GM19328 (cell line): ENCODE measurements around the gene ZFPM1.

ENCODE experiments used
- ATAC-seq: cut with Tn5 transposase; IDR thresholded peaks from one replicate; pipeline ENCODE4 v1.9.1; 2021; ENCODE audit warnings: mild to moderate bottlenecking, moderate library complexity; ENCODE audit not compliant: unreplicated experiment

ZFPM1 gene

DNA sequence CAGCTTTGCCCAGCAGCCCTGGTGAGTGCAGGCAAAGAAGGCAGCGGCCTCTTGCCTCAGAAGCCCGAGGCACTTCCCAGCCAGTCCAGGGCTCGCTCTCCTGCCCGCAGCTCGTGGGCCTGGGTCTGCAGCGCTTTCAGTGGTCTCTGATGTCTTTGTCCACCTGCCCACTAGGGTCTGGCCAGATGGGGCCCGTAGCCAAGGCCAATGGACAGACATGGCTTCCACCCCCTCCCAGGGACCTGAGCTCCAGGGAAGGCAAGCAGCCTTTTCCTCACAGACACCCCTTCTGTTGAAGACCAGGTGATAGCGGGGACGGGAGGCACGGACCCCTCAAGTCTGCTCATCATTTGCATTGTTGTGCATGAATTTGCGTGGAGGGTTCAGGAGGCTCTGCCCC, 83.4 kb downstream of the ZFPM1 start:
- ATAC-seq, result no peak

DNA sequence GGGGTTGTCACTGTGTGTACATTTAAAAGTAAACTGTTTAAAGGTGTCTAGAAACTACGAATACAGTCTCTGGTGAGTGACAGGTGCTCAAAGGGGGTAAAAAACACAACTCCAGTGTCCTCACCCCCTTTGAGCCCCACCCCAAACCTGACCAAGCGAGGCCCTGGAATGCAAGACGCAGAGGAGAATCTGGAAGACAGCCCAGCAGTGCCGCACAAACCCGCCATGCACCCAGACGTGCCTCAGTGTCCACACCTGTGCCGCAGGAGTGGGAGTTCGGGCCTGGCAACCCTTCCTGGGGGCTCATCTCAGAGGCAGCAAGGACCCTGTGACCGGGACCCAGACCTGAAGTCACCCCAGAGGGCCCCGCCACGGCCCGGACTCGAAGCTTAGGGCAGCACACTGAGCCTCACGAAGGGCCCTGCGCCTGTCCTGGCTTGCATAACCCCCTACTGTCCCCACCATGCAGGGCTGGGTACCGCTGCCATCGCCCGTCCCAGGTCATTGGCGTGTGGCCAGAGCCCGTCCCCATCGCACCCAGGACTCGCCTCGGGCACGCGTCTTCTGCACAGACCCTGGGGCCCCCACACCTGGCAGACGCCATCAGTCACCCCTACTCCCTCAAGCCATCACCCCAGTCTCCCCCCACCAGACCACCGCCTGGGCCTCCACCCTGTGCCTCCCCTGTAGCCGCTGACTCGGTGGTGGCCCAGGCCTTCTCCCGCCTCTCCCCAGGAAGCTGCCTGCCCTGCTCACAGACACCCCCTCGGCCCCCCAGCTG, 84.1 kb downstream of the ZFPM1 start:
- no peak for ATAC-seq

DNA sequence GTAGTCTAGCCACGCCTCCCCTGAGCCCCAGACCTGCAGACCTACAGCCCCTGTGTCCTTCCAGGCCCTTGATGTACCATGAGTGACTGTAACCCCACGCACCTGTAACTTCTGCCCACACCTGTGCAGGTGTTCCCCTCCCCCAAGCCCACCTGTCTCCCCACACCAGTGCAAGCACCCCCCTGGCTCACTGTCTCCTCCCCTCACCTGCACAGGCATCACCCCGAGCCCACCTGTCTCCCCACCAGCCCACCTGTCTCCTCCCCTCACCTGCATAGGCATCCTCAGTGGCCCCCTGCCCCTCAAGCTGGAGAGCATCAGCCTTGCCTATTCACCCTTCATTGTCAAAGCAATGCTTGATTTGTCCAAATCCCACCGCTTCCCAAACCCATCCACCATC, 84.8 kb downstream of the ZFPM1 start:
- no peak for ATAC-seq

DNA sequence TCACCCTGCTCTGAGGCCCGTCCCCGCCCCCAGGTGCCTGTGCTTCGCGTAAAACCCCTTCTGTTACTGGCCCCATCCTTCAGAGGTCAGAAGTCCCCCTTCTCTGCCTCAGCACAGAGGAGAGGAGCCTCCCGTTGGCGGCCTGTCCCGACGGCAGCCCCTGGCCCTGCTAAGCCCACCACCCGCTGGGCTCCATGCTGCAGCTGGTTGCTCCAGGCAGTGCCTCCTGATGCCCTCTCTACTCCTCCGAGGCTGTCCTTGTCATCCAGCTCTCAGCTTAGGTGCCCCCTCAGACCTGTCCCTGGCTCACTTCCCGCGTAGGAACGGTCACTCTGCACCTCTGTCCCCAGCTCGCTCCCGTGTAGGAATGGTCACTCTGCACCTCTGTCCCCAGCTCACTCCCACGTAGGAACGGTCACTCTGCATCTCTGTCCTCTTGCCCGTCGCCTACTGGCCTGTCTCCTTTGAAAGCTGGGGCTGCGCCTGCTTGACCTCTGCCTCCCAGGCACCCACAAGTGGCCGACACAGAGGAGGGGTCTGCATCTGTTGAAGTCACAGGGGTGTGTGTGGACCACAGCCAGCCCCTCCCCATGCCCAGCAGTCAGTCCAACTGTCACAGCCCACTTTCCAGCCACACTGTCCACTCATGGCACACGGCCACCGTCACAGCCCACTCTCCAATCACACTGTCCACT, 85.4 kb downstream of the ZFPM1 start:
- no peak for ATAC-seq

DNA sequence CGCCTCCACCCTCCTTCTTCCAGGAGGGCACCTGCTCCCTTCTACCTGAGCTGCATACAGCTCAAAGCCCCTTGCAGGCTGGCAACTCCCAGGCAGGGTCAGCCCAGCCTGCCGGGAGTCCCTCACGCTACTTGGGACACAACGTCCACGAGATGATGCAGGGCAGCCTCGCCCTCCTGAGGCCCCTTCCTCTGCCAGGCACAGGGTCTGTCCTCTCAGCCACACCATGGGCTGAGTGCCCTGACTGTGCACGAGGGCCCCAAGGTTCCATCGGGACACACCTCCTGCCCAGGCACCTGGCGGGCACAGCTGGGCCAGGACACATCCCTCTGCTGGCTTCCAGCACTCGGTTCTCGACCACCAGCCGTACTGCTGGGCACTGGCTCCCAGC, 86.2 kb downstream of the ZFPM1 start:
- no peak for ATAC-seq

DNA sequence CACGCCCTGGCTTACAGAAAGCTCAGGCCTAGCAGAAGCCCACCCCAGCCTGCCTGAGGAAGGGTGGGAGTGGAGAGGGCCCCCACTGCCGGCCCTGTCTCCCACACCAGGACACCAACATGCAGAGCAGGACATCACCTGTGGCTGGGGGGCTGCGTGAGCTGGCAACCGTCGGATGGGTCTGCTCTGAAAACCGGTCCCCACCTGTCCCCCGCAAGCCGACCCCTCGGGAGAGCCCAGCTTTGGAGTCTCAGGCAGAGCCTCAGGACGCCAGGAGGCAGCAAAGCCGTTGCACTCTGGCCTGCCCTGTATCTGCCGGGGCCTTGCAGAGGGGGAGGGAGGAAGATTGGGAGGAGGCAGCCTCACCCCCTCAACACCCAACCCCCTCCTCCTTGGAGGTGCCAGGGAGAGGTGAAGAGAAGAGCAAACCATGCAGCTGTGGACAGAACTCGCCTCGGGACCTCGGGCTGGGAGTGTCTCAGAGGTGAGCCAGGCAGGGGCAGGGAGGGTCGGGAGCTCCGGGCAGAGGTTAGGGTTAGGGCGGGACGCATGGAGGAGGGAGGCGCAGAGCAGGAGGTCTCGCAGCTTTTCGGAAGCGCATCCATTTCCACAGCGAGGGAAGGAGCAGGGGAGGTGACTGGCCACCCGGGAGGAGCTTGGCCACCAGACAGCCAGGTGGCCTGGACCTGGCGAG, 86.7 kb downstream of the ZFPM1 start:
- ATAC-seq, result no peak

DNA sequence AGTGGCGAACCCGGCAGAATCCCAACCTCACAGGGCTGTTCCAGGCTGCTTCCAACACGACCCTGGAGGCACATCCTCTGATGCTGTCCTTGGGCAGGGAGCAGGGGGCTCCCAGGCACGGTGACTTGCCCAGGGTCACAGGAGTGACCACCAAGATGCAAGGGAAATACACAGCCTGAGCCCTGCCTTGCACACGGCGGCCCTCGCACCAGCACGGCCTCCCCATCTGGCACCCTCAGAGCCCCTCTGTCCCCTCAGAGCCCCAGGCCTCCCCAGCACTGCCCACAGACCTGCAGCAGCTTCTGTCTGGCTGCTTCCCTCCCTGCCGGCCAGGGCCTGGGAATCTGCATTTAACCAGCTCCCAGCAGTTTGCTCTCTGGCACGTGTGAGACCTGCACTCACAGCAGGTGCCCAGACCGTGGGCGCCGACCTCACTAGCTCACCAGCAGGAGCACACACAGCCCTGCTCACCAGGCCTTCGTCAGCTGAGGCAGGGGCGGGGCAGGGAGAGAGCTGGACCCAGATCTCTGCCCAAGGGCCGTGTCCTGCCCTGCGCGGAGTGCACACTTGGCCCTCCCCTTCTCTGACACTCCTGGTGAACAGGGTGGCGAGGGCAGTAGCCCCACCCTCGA, 87.4 kb downstream of the ZFPM1 start:
- ATAC-seq, result no peak

DNA sequence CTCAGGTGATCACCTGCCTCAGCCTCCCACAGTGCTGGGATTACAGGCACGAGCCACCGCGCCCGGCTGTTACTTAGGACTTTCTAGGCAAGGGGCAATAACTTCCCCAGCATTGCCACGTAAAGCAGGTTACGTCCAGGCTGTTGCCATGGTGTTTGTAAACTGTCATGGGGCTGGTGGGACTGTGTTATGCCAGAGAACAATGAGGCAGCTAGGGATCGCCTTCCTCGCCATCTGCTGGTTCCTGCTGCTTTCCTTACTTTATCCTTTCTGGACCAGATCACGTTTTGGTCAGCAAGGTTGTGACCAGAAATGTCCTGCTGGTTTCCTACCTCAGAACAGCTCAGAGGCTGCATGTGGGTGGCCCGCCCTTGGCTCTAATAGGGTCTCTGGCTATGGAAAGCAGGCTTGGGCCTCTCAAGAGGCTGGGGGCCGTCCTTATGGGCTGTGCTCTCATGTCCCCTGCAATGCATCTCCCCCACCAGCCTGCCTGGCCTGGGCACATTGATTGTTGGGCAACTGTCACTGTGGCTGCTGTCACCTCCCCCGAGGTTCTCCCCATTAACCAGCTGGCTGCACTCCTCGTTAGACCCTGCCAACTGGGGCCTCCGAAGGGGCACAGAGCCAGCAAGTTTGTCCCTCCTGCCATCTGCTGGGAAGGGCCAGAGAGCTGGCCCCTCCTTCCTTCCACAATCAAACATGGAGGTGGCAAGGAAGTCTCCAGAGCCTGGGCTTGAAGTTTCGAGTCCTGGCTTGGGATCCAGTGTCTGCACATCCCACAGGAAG, 88.9 kb downstream of the ZFPM1 start:
- no peak for ATAC-seq

DNA sequence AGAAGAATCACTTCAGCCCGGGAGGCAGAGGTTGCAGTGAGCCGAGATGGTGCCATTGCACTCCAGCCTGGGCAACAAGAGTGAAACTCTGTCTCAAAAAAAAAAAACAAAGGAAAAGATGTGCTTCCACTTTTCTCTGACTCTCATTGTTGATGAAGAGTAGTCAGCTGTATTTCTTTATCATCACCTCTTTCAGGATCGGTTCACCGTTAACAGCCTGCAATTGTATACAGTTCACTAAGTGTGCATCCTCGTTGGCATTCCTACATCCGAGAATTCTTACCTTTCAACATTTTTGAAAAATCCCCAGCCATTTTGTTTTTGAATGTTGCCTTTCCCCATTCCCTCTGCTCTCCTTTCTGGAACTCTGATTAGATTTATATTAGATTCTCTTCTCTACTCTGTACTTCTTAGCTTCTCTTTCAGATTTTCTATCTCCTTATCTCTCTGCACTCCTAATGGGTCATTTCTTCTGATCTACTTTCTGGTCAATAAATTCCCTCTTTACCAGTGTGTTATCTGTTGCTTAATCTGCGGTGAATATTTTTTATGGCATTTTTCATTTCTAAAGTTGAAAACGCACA, 90.2 kb downstream of the ZFPM1 start:
- ATAC-seq, result no peak

DNA sequence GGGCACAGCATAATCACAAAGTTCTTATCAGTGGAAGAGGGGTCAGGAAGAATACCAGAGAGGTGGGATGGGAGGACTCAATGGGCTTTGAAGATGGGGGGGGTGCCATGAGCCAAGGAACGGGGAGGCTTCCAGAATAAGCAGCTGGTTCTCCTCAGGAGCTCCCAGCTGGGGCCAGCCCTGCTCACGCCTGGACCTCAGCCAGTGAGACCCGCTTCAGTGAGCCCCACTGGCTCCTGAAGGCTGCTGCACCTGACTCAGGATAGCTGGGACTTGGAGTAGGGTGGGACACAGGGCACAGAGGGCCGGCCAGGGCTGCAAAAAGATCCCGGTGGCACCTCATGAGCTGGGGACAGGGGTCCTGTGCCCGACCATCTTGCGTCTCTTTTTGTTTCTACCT, 92.7 kb downstream of the ZFPM1 start:
- no peak for ATAC-seq

DNA sequence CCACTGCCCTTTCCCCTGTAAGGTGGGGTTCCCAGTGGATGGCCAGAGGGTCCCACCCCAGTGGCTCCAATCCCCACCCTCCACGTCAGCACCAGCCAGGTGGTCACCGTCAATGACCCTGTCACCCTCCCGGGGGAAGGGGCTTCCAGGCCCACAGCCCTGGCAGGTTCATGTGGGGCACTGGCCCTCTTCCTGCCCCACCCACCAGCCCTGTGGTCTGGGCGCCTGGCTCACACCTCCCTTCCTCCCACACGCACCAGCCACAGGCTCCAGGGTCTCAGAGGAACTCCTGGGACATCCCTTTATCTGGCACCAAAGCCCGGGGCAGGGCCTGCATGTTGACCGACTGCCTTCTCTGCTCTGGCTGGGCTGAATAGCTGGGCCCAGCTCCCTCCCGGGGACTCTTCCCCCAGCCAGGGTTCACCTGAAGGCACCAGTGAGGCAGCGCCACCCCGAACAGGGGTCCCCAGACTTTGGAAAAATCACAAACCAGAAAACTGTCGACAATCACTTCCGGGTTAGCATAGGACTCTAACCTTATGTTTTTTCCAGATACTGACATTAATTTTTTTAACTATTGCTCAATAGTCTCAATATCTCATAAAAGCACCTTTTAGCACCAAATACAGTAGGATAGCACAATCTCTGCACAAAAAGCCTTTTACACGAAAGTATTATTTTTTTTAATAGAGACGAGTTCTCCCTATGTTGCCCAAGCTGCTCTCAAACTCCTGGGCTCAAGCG, 95.2 kb downstream of the ZFPM1 start:
- ATAC-seq, result no peak

DNA sequence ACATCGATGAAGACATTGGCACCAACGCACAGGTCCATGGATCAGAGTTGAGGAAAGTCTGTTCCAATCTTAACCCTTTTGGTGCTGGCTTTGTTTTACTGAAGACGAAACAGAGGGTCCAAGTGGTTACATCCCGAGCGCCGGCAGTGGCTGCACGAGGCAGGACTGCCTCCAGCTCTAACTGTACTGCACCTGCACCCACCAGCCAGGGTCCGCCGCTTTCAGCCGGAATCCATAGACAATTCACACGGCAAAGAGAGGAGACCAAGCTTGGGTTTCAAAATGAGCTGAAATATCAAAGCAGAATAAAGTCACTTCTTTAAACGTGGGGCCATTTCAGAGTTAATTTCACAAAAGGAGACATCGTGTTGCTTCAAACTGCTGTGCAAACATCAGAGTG, 95.9 kb downstream of the ZFPM1 start:
- no peak for ATAC-seq

DNA sequence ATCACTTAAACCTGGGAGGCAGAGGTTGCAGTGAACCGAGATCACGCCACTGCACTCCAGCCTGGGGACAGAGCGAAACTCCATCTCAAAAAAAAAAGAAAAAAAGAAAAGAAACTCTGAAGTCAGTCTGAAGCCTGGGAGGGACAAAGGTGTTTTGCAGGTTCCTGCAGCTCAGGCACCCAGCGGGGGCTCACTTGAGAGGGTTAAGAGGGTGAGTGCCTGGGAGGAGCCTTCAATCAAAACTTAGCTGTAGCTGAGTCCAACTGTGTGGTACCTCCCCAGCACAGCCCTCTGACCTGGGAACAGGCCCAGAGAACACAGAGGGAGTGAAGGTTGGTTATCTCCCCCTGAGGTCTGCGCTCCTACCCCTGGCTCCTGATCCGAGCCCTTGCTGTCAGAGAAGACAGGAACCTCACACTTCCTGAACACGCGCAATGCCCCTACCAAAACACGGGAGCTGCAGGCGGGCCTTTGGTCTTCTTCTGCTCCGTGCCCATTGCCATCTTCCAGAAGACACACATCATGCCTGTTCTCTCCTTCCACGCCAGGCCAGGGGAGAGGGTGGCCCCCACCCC, 96.7 kb downstream of the ZFPM1 start:
- no peak for ATAC-seq

DNA sequence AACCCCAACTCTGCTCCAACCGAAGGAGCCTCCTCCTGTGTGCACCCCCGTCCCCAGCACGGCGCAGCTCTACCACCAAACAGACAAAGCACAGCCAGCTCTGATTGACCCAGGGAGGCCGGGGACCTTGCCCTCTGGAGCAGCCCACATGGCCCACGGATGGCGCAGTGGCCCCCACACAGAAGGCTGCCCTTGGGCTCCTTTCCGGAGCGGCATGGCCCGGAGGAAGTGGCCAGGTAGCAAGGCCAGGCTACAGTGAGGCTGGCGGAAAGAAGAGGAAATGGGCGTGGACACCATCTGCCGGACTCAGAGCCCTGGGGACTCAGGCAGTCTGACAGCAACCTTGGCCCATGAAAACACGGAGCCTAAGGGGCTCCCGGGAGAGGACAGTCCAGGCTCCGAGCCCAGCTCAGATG, 97.2 kb downstream of the ZFPM1 start:
- no peak for ATAC-seq

DNA sequence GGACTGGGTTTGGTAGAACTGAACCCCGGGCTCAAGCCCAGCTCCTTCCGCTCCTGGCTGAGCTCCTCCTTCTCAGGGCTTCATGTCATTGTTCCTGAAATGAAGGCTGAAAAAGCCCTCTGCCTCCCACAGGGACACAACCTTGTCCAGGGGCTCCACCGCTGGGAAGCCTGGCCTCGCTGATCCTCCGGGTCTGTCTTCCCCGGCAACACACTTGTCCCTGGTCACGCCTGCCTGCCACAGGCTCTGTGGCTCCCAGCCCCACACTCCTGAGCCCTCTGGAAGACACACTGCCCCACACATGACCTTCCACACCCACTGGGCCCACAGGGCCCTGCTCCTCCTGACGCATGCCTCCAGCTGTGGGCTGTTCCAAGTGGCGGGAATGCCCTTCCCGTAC, 99.1 kb downstream of the ZFPM1 start:
- no peak for ATAC-seq

DNA sequence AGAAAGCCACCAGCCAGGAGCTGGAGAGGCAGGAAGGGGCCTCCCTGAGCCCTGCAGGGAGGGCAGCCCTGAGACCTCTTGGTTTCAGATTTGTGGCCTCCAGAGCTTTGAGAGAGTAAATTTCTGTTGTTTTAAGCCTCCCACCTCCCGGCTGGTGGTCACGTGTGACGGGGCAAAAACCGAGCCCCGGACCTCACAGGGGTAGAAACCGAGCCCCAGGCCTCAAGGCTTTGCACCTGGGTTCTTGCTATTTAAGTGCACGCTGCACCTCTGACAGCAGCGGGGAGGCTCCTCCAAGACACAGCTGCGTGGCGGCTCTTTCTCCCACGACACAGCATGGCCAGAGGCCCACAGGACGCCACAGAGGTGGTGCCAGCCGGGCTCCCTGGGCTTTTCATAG, 99.7 kb downstream of the ZFPM1 start:
- ATAC-seq, result no peak

DNA sequence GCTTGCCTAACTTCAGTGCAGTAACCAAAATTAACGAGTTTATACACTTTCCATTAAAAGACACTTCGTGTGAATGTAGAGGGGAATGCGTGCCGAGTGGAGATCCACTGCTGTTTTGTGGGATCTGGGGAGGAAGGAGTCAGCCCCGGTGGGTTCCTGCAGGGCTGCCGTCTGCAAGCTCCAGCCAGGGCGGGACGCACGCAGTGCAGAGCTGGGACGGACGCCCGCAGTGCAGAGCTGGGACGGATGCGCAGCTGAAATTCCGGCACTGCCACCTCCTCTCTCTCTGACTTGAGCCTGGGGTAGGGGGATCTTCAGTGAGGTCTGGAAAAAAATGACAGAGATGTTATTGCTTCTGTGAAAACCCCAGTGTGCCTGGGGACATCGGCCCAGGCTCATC, 100.7 kb downstream of the ZFPM1 start:
- ATAC-seq, result no peak

DNA sequence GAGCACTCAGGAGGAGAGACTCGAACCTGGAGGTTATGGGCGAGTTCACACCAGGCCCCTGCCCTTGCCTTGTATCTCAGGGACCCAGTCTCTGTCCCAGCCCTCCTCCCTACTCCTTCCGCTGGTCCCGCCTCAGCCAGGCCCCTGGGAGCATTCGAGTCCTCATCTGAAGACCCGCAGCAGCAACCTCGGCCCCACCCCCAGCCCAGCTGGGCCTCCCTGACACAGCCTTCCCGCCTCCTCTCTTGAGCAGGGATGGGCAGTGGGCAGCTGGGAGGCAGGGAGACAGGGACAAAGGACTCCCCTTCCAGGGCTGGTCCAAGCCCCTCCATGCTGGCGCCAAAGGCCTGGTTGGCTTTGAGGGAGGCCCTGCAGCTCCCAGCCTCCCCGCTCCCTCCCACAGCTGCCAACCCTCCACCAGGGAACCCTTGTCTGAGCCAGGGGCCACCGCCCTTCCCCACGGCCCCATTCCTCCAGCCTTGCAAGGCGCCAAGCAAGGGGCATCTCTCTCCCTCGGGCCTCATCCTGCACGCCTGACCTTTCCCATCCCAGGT, 101.7 kb downstream of the ZFPM1 start:
- no peak for ATAC-seq
